HL-60 (cell line): ENCODE results near the gene RNF220.

Experiments
- DNase-seq, 2 experiments: peaks; one replicate each; pipeline ENCODE4 v3.0.0-alpha.2; 2010 to 2020; ENCODE audit warnings: low read depth in 1 of 2, low spot score in 1 of 2
- H3K27ac ChIP-seq: fragments of 250-450 bp; sonication (Bioruptor Pico); replicated peaks from 2 replicates; pipeline ENCODE4 v1.5.1; 2020; ENCODE audit warnings: mild to moderate bottlenecking, moderate library complexity
- H3K27me3 ChIP-seq: fragments of 250-450 bp; sonication (Bioruptor Pico); 2 replicates; pipeline ENCODE4 v1.5.1; 2021; ENCODE audit warnings: mild to moderate bottlenecking, moderate library complexity; ENCODE audit not compliant: insufficient read depth, poor library complexity, severe bottlenecking
- H3K4me3 ChIP-seq: replicated peaks from 2 replicates; pipeline ENCODE4 v1.5.1; 2011; ENCODE audit warnings: mild to moderate bottlenecking, control low read depth, low read length; ENCODE audit not compliant: insufficient read depth
- CTCF ChIP-seq: IDR thresholded peaks from one replicate; pipeline ENCODE4 v1.5.1; 2011; ENCODE audit warnings: low read length, control low read depth, inconsistent platforms; ENCODE audit not compliant: insufficient read depth
- GABPA ChIP-seq: IDR thresholded peaks from 2 replicates; pipeline ENCODE4 v1.6.1; 2012; ENCODE audit warnings: low read depth
- POLR2AphosphoS5 ChIP-seq: IDR thresholded peaks from 2 replicates; pipeline ENCODE4 v1.6.1; 2012; ENCODE audit warnings: low read depth
- REST ChIP-seq: IDR thresholded peaks from 2 replicates; pipeline ENCODE4 v1.6.1; 2012; ENCODE audit warnings: low read depth; ENCODE audit not compliant: insufficient replicate concordance
- SPI1 ChIP-seq: IDR thresholded peaks from 2 replicates; pipeline ENCODE4 v1.6.1; 2012; ENCODE audit warnings: low read depth, mild to moderate bottlenecking, borderline replicate concordance

Gene RNF220

GRCh38 chr1:44610527-44611148, 205.6 kb downstream of the RNF220 start:
- TF ChIP-seq CTCF (no peak), SPI1 (no peak), POLR2AphosphoS5 (no peak), REST (no peak), GABPA (no peak)
- Histone ChIP-seq H3K4me3 (no peak overlapping the region), H3K27ac (no peak overlapping the region), H3K27me3 (no peaks in the 10 kb centered on the region)
- DNase-seq = no peak

GRCh38 chr1:44611419-44611818, 206.4 kb downstream of the RNF220 start:
- no peaks in the 10 kb centered on the region for H3K27me3 ChIP-seq
- DNase-seq = no peak
- no peak overlapping the region for H3K27ac ChIP-seq
- H3K4me3 ChIP-seq = no peak overlapping the region
- TF ChIP-seq POLR2AphosphoS5 (no peak), GABPA (no peak), REST (no peak), CTCF (no peak), SPI1 (no peak)

- DNase-seq = no peak
- H3K27ac ChIP-seq = no peak overlapping the region
- H3K4me3 ChIP-seq = no peak overlapping the region
- H3K27me3 ChIP-seq = no peaks in the 10 kb centered on the region
- TF ChIP-seq GABPA (no peak), REST (no peak), SPI1 (no peak), CTCF (no peak), POLR2AphosphoS5 (no peak)
Observed at GRCh38 chr1:44611866-44612265, 206.8 kb downstream of the RNF220 start.
